Motor neuron (in vitro differentiated cells): ENCODE measurements around the gene IL34. TPM values are rescaled to one million over a fixed set of nuclear protein-coding genes. Genes with fewer than 3 reads are reported as not detected.
A peak's percentile ranks its signal among the peaks of the same experiment; 100 is the strongest.

Experiments
- ATAC-seq, 8 experiments: fragments of 200-7000 bp; cut with Tn5 transposase; replicated peaks in 6 of 8; 2 replicates each; pipeline ENCODE4 v1.8.0; 2021; ENCODE audit warnings: mild to moderate bottlenecking in 8 of 8, moderate library complexity in 8 of 8
- H3K27ac ChIP-seq, 2 donors: fragments of 250-450 bp; sonication (Bioruptor Pico); 2 replicates each; pipeline ENCODE4 v1.9.0; 2021; ENCODE audit warnings: antibody characterized with exemption in 2 of 2, mild to moderate bottlenecking in 2 of 2, moderate library complexity in 1 of 2
- H3K4me1 ChIP-seq, 2 donors: fragments of 250-450 bp; sonication (Bioruptor Pico); replicated peaks in 1 of 2; 2 replicates each; pipeline ENCODE4 v1.6.1; 2021; ENCODE audit warnings: antibody characterized with exemption in 2 of 2, mild to moderate bottlenecking in 2 of 2, moderate library complexity in 1 of 2
- H3K4me3 ChIP-seq, 5 donors: fragments of 250-450 bp; sonication (Bioruptor Pico); 2 replicates each; pipeline ENCODE4 v1.9.0; 2021; ENCODE audit warnings: antibody characterized with exemption in 5 of 5, mild to moderate bottlenecking in 5 of 5, moderate library complexity in 4 of 5
- WGBS, 10 experiments: fragments of 450-650 bp; shearing (Covaris generic); methylation state at CpG; one replicate each; pipeline ENCODE4 v1.0.0; 2022; 5-methylcytosine and 5-hydroxymethylcytosine counted together
- in situ Hi-C, 9 experiments: fragments of 400-800 bp; cut with MboI; loops; one replicate each; pipeline ENCODE4 v1.15.0; 2021; ENCODE audit warnings: low sequenced_read_pairs in 9 of 9, low pct_unique_long_range_greater_than_20kb in 2 of 9; ENCODE audit not compliant: unreplicated experiment in 9 of 9
- total RNA-seq, 8 experiments: library from RNA; unstranded; fragments of 300-600 nt; gene quantifications; 2 replicates each; pipeline versions ENCODE4 v1.2.3 to v1.2.4, GENCODE V29; 2022

IL34 gene
- total RNA-seq, 8 experiments from 2014 or later: 0.25 to 2.5 (median 1.00) TPM

- ATAC-seq: peak; percentile 11 to 82 (median 74)
- 20 to 100% (median 65%) methylated on average over 1 to 8 of the region's 26 CpGs; no CpG with 5 or more reads in 3 of the 10 experiments for WGBS, 10 experiments
- in situ Hi-C loops: no loop called here
These were observed 45.1 kb downstream of the IL34 start for GRCh38 chr16:70691223-70692129.

GRCh38 chr16:70692130-70692872, 45.9 kb downstream of the IL34 start:
- 42 to 100% (median 80%) methylated on average over 1 to 2 of the region's 14 CpGs; no CpG with 5 or more reads in 7 of the 10 experiments for WGBS, 10 experiments
- H3K4me3 ChIP-seq: no peak overlapping the region
- ATAC-seq: peak in 5 of 8 experiments; percentile 63 to 78 (median 67)
- peak overlapping the region; percentile 82 to 98 for H3K27ac ChIP-seq
- in situ Hi-C loops: no loop called here
- H3K4me1 ChIP-seq: peaks cover 46 to 47% of the 10 kb centered on the region in 2 donors

More at GRCh38 chr16:70691223-70692129, 45.1 kb downstream of the IL34 start:
- peaks cover 54 to 55% of the 10 kb centered on the region in 2 donors for H3K4me1 ChIP-seq
- H3K27ac ChIP-seq: peak overlapping the region; percentile 82 to 98
- H3K4me3 ChIP-seq: no peak overlapping the region

GRCh38 chr16:70692873-70693671, 46.7 kb downstream of the IL34 start:
- in situ Hi-C loops: no loop called here

GRCh38 chr16:70694088-70694867, 47.9 kb downstream of the IL34 start:
- Histone ChIP-seq H3K4me3 (no peak overlapping the region), H3K27ac (peak overlapping the region; percentile 24 to 98), H3K4me1 (peaks cover 43 to 47% of the 10 kb centered on the region in 2 donors)
- WGBS, 10 experiments: 20 to 80% (median 53%) methylated on average over 1 to 9 of the region's 17 CpGs; no CpG with 5 or more reads in 5 of the 10 experiments
- in situ Hi-C loops: no loop called here
- ATAC-seq: peak in 3 of 8 experiments; percentile 9 to 60 (median 32)

More at GRCh38 chr16:70692873-70693671, 46.7 kb downstream of the IL34 start:
- 41 to 100% (median 82%) methylated on average over 2 to 16 of the region's 29 CpGs; no CpG with 5 or more reads in 5 of the 10 experiments for WGBS, 10 experiments
- Histone ChIP-seq H3K4me3 (no peak overlapping the region), H3K27ac (peak overlapping the region; percentile 82 to 98), H3K4me1 (peaks cover 43 to 47% of the 10 kb centered on the region in 2 donors)
- peak in 2 of 8 experiments; percentile 0 for ATAC-seq

DNA sequence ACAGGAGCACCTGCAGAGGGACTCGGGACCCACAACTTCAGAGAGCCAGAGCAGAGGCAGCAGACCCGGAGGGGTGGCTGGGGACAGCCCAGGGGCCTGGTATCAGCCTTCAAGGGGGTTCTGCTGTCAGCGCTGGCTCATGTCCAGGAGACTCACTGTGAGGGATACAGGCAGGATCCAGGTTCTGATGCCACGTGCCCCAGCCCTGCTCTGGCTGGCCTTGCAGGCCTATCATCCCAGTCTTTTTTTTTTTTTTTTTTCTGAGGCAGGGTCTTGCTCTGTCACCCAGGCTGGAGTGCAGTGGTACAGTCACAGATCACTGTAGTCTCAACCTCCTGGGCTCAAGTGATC, 48.5 kb downstream of the IL34 start:
- Histone ChIP-seq H3K4me1 (peaks cover 43 to 47% of the 10 kb centered on the region in 2 donors), H3K4me3 (no peak overlapping the region), H3K27ac (no peak overlapping the region)
- 80 to 89% methylated on average over 1 to 3 of the region's 4 CpGs; no CpG with 5 or more reads in 8 of the 10 experiments for WGBS, 10 experiments
- no peak for ATAC-seq
- in situ Hi-C loops: no loop called here

GRCh38 chr16:70695331-70696070, 49.1 kb downstream of the IL34 start:
- peaks cover 43 to 54% of the 10 kb centered on the region in 2 donors for H3K4me1 ChIP-seq
- ATAC-seq: no peak
- in situ Hi-C loops: no loop called here
- H3K27ac ChIP-seq: no peak overlapping the region
- H3K4me3 ChIP-seq: no peak overlapping the region
- WGBS, 10 experiments: 83 to 100% (median 100%) methylated on average over 1 to 6 of the region's 14 CpGs; no CpG with 5 or more reads in 5 of the 10 experiments

DNA sequence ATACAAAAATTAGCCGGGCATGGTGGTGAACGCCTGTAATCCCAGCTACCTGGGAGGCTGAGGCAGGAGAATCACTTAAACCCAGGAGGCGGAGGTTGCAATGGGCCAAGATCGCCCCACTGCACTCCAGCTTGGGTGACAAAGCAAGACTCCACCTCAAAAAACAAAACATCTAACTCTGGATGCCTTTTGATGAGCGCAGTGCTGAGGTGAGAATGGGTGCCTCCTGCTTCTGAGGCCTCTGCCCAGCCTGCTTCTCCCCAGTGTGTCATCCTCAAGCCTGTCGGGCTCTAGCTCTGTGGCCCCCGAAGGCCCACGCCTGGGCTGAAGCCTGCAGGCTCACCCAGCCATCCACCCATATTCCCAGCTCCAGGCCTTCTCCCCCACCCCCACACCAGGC, 50.0 kb downstream of the IL34 start:
- H3K27ac ChIP-seq: no peak overlapping the region
- in situ Hi-C loops: no loop called here
- peaks cover 35 to 56% of the 10 kb centered on the region in 2 donors for H3K4me1 ChIP-seq

DNA sequence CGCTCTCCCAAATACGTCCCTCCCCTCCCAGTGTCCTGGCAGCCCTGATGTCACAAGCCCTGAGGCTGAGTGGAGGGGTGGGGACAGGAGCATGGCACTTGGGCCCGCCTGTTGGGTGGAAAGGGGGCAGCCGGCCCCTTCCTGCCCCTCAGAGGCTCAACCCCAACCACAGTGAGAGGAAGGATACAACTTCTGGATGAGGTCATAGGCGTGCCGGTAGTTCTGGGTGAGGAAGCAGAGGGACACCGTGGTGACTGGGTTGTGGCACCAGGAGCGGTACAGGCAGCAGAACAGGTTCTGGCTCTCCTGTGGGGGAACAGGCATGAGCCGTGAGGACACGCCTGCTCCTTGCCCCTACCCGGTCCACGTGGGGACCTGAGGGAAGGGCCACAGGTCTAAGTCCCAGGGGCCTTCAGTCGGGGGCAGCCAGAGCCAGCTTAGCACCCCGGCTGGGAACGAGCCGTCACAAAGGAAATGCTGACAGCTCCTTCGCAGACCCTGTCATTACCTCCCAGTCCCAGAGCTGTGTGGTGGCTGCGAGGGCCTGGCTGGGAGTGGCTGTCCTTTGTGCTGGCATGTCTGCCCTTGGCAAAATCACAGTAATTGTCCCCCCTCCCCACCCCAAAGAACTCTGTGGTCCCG, 50.7 kb downstream of the IL34 start:
- in situ Hi-C loops: no loop called here
- H3K4me3 ChIP-seq: no peak overlapping the region
- ATAC-seq: peak in 2 of 8 experiments; percentile 2 to 11
- no peak overlapping the region for H3K27ac ChIP-seq
- peaks cover 30 to 55% of the 10 kb centered on the region in 2 donors for H3K4me1 ChIP-seq
- WGBS, 10 experiments: 40 to 100% (median 100%) methylated on average over 2 to 5 of the region's 19 CpGs; no CpG with 5 or more reads in 7 of the 10 experiments

More for the DNA sequence above, 50.0 kb downstream of the IL34 start:
- no peak overlapping the region for H3K4me3 ChIP-seq
- ATAC-seq: no peak
- 60 to 100% (median 88%) methylated on average over 1 to 5 of the region's 8 CpGs; no CpG with 5 or more reads in 6 of the 10 experiments for WGBS, 10 experiments

GRCh38 chr16:70697594-70698170, 51.3 kb downstream of the IL34 start:
- Histone ChIP-seq H3K4me3 (no peak overlapping the region), H3K27ac (no peak overlapping the region), H3K4me1 (peaks cover 30 to 55% of the 10 kb centered on the region in 2 donors)
- peak in 1 of 8 experiments; percentile 18 for ATAC-seq
- in situ Hi-C loops: no loop called here
- WGBS, 10 experiments: 60% methylated on average over 1 of the region's 14 CpGs; no CpG with 5 or more reads in 9 of the 10 experiments

DNA sequence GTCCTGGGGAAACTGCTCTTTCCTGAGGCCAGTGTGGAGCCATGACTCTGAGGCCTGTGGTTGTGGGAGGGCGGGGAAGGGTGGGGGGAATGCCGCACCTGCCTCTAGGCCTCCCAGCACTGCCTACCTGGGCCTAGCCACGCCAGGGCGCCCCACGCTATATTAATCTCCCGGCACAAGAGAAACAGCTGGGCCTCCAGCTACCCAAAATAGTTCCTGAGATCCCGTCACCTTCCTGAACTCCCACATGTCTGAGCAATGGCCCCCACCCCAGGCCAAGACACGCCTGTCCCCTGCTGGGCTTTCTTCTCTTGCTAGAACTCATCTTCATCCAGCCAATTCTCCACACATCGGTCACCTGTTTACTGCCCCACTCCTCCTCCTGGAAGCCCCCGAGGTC, 52.5 kb downstream of the IL34 start:
- no peak overlapping the region for H3K4me3 ChIP-seq
- H3K27ac ChIP-seq: no peak overlapping the region
- no peak for ATAC-seq
- H3K4me1 ChIP-seq: peaks cover 30 to 55% of the 10 kb centered on the region in 2 donors
- in situ Hi-C loops: no loop called here
- WGBS, 10 experiments: 80 to 100% (median 80%) methylated on average over 1 to 2 of the region's 10 CpGs; no CpG with 5 or more reads in 7 of the 10 experiments
